Uterus (tissue), 4 donors: ENCODE measurements around the gene RNPS1. TPM values are rescaled to one million over a fixed set of nuclear protein-coding genes. Genes with fewer than 3 reads are reported as not detected.

Experiments used
- DNase-seq, 2 donors: peaks; one replicate each; pipeline ENCODE4 v3.0.0-alpha.2; 2019 to 2020
- H3K27ac ChIP-seq, 2 donors: fragments of 200-600 bp; sonication (generic); 1 replicate in 1 of 2; 2 replicates in 1 of 2; pipeline ENCODE4 v1.5.1; 2016 to 2018
- H3K27me3 ChIP-seq, 2 donors: fragments of 200-600 bp; sonication (generic); one replicate each; pipeline ENCODE4 v1.5.1; 2018 to 2019; ENCODE audit warnings: control low read depth in 1 of 2
- H3K36me3 ChIP-seq, 2 donors: fragments of 200-600 bp; sonication (generic); one replicate each; pipeline ENCODE4 v1.5.1; 2019; ENCODE audit warnings: control low read depth in 1 of 2
- H3K4me1 ChIP-seq, 2 donors: fragments of 200-600 bp; sonication (generic); one replicate each; pipeline ENCODE4 v1.5.1; 2018 to 2019; ENCODE audit warnings: control low read depth in 1 of 2
- H3K4me3 ChIP-seq, 2 donors: fragments of 200-600 bp; sonication (generic); 1 replicate in 1 of 2; 2 replicates in 1 of 2; pipeline ENCODE4 v1.5.1; 2018 to 2019; ENCODE audit warnings: mild to moderate bottlenecking in 1 of 2
- H3K9me3 ChIP-seq, 2 donors: fragments of 200-600 bp; sonication (generic); one replicate each; pipeline ENCODE4 v1.5.1; 2019; ENCODE audit warnings: control low read depth in 1 of 2
- CTCF ChIP-seq, 4 experiments: fragments of 200-600 bp in 2 of 4; fragments of 450-650 bp in 2 of 4; sonication (generic) in 2 of 4; IDR thresholded peaks; one replicate each; pipeline ENCODE4 v1.5.1; 2016 to 2019; ENCODE audit warnings: antibody characterized with exemption in 4 of 4, mild to moderate bottlenecking in 2 of 4, moderate library complexity in 1 of 4
- POLR2A ChIP-seq, 2 donors: fragments of 450-650 bp; IDR thresholded peaks; one replicate each; pipeline ENCODE4 v1.6.1; 2016; ENCODE audit warnings: antibody characterized with exemption in 2 of 2, mild to moderate bottlenecking in 1 of 2, moderate library complexity in 1 of 2
- intact Hi-C: fragments of 100-400 bp; cut with DNase I; formaldehyde crosslinking; loops from one replicate; pipeline ENCODE4 v1.15.1; 2023; ENCODE audit warnings: low total_unique reads
- total RNA-seq, 4 donors: library from RNA; depleted of rRNA in 3 of 4; stranded (reverse); fragments of >200 nt in 3 of 4; gene quantifications; one replicate each; pipeline versions ENCODE4 v1.1.0 to v1.2.4, GENCODE V29; 2014 to 2023
- donor health status: DM: yes; HTN: yes; CAD: no.

The RNPS1 gene
- total RNA-seq, 4 donors from 2014 or later = 36.1 to 175 (median 85.5) TPM

GRCh38 chr16:2282866-2283555 is 15.1 kb upstream of the RNPS1 start:
- Histone ChIP-seq H3K4me1 (no peaks in the 10 kb centered on the region), H3K4me3 (no peak overlapping the region), H3K27me3 (no peaks in the 10 kb centered on the region), H3K9me3 (no peaks in the 10 kb centered on the region), H3K27ac (no peak overlapping the region), H3K36me3 (no peaks in the 10 kb centered on the region)
- intact Hi-C loops = no loop called here
- DNase-seq = no peak
- TF ChIP-seq POLR2A (IDR thresholded peaks at IDR 0.05) (no peak), CTCF (IDR thresholded peaks at IDR 0.05) (no peak)

- H3K36me3 ChIP-seq = no peaks in the 10 kb centered on the region
Observed at GRCh38 chr16:2282262-2282661, 14.3 kb upstream of the RNPS1 start.

GRCh38 chr16:2280981-2281542 is 13.1 kb upstream of the RNPS1 start:
- H3K4me1 ChIP-seq = no peaks in the 10 kb centered on the region
- intact Hi-C loops = no loop called here
- H3K36me3 ChIP-seq = no peaks in the 10 kb centered on the region
- no peak overlapping the region for H3K4me3 ChIP-seq
- DNase-seq = no peak
- no peaks in the 10 kb centered on the region for H3K9me3 ChIP-seq
- H3K27ac ChIP-seq = no peak overlapping the region
- no peaks in the 10 kb centered on the region for H3K27me3 ChIP-seq
- TF ChIP-seq CTCF (IDR thresholded peaks at IDR 0.05) (no peak), POLR2A (IDR thresholded peaks at IDR 0.05) (no peak)

More at GRCh38 chr16:2282262-2282661, 14.3 kb upstream of the RNPS1 start:
- Histone ChIP-seq H3K27ac (no peak overlapping the region), H3K27me3 (no peaks in the 10 kb centered on the region), H3K4me1 (no peaks in the 10 kb centered on the region), H3K9me3 (no peaks in the 10 kb centered on the region), H3K4me3 (no peak overlapping the region)
- TF ChIP-seq POLR2A (IDR thresholded peaks at IDR 0.05) (no peak), CTCF (IDR thresholded peaks at IDR 0.05) (no peak)
- DNase-seq = no peak
- intact Hi-C loops = no loop called here

GRCh38 chr16:2280461-2280860 is 12.5 kb upstream of the RNPS1 start:
- Histone ChIP-seq H3K4me1 (no peaks in the 10 kb centered on the region), H3K27me3 (no peaks in the 10 kb centered on the region), H3K4me3 (no peak overlapping the region), H3K9me3 (no peaks in the 10 kb centered on the region), H3K27ac (no peak overlapping the region), H3K36me3 (no peaks in the 10 kb centered on the region)
- no peak for DNase-seq
- TF ChIP-seq POLR2A (IDR thresholded peaks at IDR 0.05) (no peak), CTCF (IDR thresholded peaks at IDR 0.05) (no peak)
- intact Hi-C loops = no loop called here

GRCh38 chr16:2278956-2279800 is 11.3 kb upstream of the RNPS1 start:
- no peak overlapping the region for H3K4me3 ChIP-seq
- H3K4me1 ChIP-seq = no peaks in the 10 kb centered on the region
- H3K27ac ChIP-seq = no peak overlapping the region
- no peaks in the 10 kb centered on the region for H3K27me3 ChIP-seq
- no peaks in the 10 kb centered on the region for H3K9me3 ChIP-seq
- no peak for DNase-seq
- TF ChIP-seq POLR2A (IDR thresholded peaks at IDR 0.05) (no peak), CTCF (IDR thresholded peaks at IDR 0.05) (no peak)
- H3K36me3 ChIP-seq = no peaks in the 10 kb centered on the region
- intact Hi-C loops = no loop called here
